HEK293 (cell line): ENCODE results near the gene TTC23.

ENCODE experiments used
- CTCF ChIA-PET: fragments of 350-600 bp; formaldehyde crosslinking; extraction: SDS; loops from one replicate; lab custom pipeline; 2021; ENCODE audit warnings: antibody characterized with exemption; lab: Yijun Ruan, JAX
- POLR2A ChIA-PET: fragments of 300-600 bp; formaldehyde crosslinking; extraction: SDS; loops from one replicate; lab custom pipeline; 2020; ENCODE audit warnings: antibody characterized with exemption, inconsistent platforms; lab: Yijun Ruan, JAX
- H3K27ac ChIP-seq: fragments of 200-500 bp; sonication (Bioruptor generic); 2 replicates; pipeline ENCODE4 v1.5.1; 2014; ENCODE audit warnings: low read depth, low read length, control low read depth, inconsistent platforms; ENCODE audit errors: extremely low read depth
- H3K36me3 ChIP-seq, 2 experiments: fragments of 200-500 bp in 1 of 2; sonication (Bioruptor generic) in 1 of 2; 1 replicate in 1 of 2; 2 replicates in 1 of 2; pipeline ENCODE4 v1.5.1; 2014 to 2017; ENCODE audit warnings: inconsistent platforms in 2 of 2, low read length in 2 of 2; ENCODE audit not compliant: control insufficient read depth in 2 of 2, insufficient read depth in 1 of 2
- H3K4me1 ChIP-seq: fragments of 200-500 bp; sonication (Bioruptor generic); 2 replicates; pipeline ENCODE4 v1.5.1; 2014; ENCODE audit warnings: mild to moderate bottlenecking, low read length, inconsistent platforms; ENCODE audit not compliant: control insufficient read depth, insufficient read depth
- H3K4me3 ChIP-seq: 2 replicates; pipeline ENCODE4 v1.5.1; 2011; ENCODE audit warnings: low read depth, mild to moderate bottlenecking, control low read depth, low read length, moderate library complexity
- H3K9me3 ChIP-seq: fragments of 200-500 bp; sonication (Bioruptor generic); 2 replicates; pipeline ENCODE4 v1.5.1; 2014; ENCODE audit warnings: low read depth, low read length, inconsistent platforms; ENCODE audit not compliant: control insufficient read depth, insufficient read depth
- FEZF1 ChIP-seq: fragments of 450-650 bp; formaldehyde crosslinking; IDR thresholded peaks from 2 replicates; pipeline ENCODE4 v1.5.1; 2016; ENCODE audit warnings: missing biosample characterization, missing genetic modification characterization
- GFI1B ChIP-seq: fragments of 450-650 bp; formaldehyde crosslinking; IDR thresholded peaks from 2 replicates; pipeline ENCODE4 v1.5.1; 2016; ENCODE audit warnings: missing biosample characterization, missing genetic modification characterization
- HOXD13 ChIP-seq: sonication (generic); formaldehyde crosslinking; IDR thresholded peaks from 2 replicates; pipeline ENCODE4 v1.8.0; 2022; ENCODE audit warnings: missing genetic modification reagents, borderline replicate concordance
- IKZF3 ChIP-seq: fragments of 450-650 bp; IDR thresholded peaks from 2 replicates; pipeline ENCODE4 v1.5.0; 2018; ENCODE audit warnings: missing biosample characterization, mild to moderate bottlenecking, missing genetic modification characterization, moderate library complexity
- KLF10 ChIP-seq: fragments of 450-650 bp; IDR thresholded peaks from 2 replicates; pipeline ENCODE4 v1.5.1; 2018; ENCODE audit warnings: missing biosample characterization, mild to moderate bottlenecking, missing genetic modification characterization
- KLF16 ChIP-seq: fragments of 450-650 bp; formaldehyde crosslinking; IDR thresholded peaks from 2 replicates; pipeline ENCODE4 v1.5.1; 2017; ENCODE audit warnings: missing biosample characterization, missing genetic modification characterization
- KLF9 ChIP-seq: fragments of 450-650 bp; formaldehyde crosslinking; IDR thresholded peaks from 2 replicates; pipeline ENCODE4 v1.5.1; 2016; ENCODE audit warnings: missing biosample characterization, missing genetic modification characterization, low read depth
- PRDM1 ChIP-seq: fragments of 450-650 bp; formaldehyde crosslinking; IDR thresholded peaks from 2 replicates; pipeline ENCODE4; 2016; ENCODE audit warnings: missing biosample characterization, missing genetic modification characterization
- REPIN1 ChIP-seq: fragments of 450-650 bp; formaldehyde crosslinking; IDR thresholded peaks from 2 replicates; pipeline ENCODE4 v1.5.1; 2017; ENCODE audit warnings: missing biosample characterization, missing genetic modification characterization, low read depth
- SCRT1 ChIP-seq: fragments of 450-650 bp; formaldehyde crosslinking; IDR thresholded peaks from 2 replicates; pipeline ENCODE4 v1.5.1; 2016; ENCODE audit warnings: missing biosample characterization, missing genetic modification characterization, borderline replicate concordance
- SCRT2 ChIP-seq: fragments of 450-650 bp; formaldehyde crosslinking; IDR thresholded peaks from 2 replicates; pipeline ENCODE4 v1.5.1; 2016; ENCODE audit warnings: missing biosample characterization, missing genetic modification characterization
- SP2 ChIP-seq: fragments of 450-650 bp; formaldehyde crosslinking; IDR thresholded peaks from 2 replicates; pipeline ENCODE4 v1.5.1; 2016; ENCODE audit warnings: missing biosample characterization, missing genetic modification characterization
- ZBTB1 ChIP-seq: fragments of 450-650 bp; formaldehyde crosslinking; IDR thresholded peaks from 2 replicates; pipeline ENCODE4 v1.5.1; 2016; ENCODE audit warnings: missing biosample characterization, missing genetic modification characterization
- ZBTB17 ChIP-seq: fragments of 450-650 bp; formaldehyde crosslinking; IDR thresholded peaks from 2 replicates; pipeline ENCODE4 v1.5.1; 2016; ENCODE audit warnings: missing biosample characterization, missing genetic modification characterization
- ZBTB20 ChIP-seq: fragments of 450-650 bp; formaldehyde crosslinking; IDR thresholded peaks from 2 replicates; pipeline ENCODE4 v1.5.1; 2016; ENCODE audit warnings: missing biosample characterization, missing genetic modification characterization
- ZEB2 ChIP-seq: fragments of 450-650 bp; formaldehyde crosslinking; IDR thresholded peaks from 2 replicates; pipeline ENCODE4 v1.5.1; 2016; ENCODE audit warnings: missing biosample characterization, missing genetic modification characterization
- ZFP69B ChIP-seq: fragments of 450-650 bp; formaldehyde crosslinking; IDR thresholded peaks from 2 replicates; pipeline ENCODE4 v1.5.1; 2016; ENCODE audit warnings: missing biosample characterization, missing genetic modification characterization
- ZNF132 ChIP-seq: fragments of 450-650 bp; formaldehyde crosslinking; IDR thresholded peaks from 2 replicates; pipeline ENCODE4 v1.5.1; 2017; ENCODE audit warnings: missing biosample characterization, missing genetic modification characterization, borderline replicate concordance
- ZNF2 ChIP-seq: fragments of 450-650 bp; formaldehyde crosslinking; IDR thresholded peaks from 2 replicates; pipeline ENCODE4 v1.5.1; 2016; ENCODE audit warnings: missing biosample characterization, missing genetic modification characterization
- ZNF394 ChIP-seq: fragments of 450-650 bp; formaldehyde crosslinking; IDR thresholded peaks from 2 replicates; pipeline ENCODE4 v1.5.1; 2016; ENCODE audit warnings: missing biosample characterization, missing genetic modification characterization, mild to moderate bottlenecking, moderate library complexity, borderline replicate concordance
- ZNF404 ChIP-seq: fragments of 450-650 bp; formaldehyde crosslinking; IDR thresholded peaks from 2 replicates; pipeline ENCODE4 v1.5.1; 2017; ENCODE audit warnings: missing biosample characterization, missing genetic modification characterization
- ZNF501 ChIP-seq: fragments of 450-650 bp; formaldehyde crosslinking; IDR thresholded peaks from 2 replicates; pipeline ENCODE4 v1.5.1; 2016; ENCODE audit warnings: missing biosample characterization, missing genetic modification characterization
- ZNF514 ChIP-seq: fragments of 450-650 bp; formaldehyde crosslinking; IDR thresholded peaks from 2 replicates; pipeline ENCODE4 v1.5.1; 2016; ENCODE audit warnings: missing biosample characterization, missing genetic modification characterization
- ZNF561 ChIP-seq: fragments of 450-650 bp; IDR thresholded peaks from 2 replicates; pipeline ENCODE4 v1.5.1; 2018; ENCODE audit warnings: missing biosample characterization, missing genetic modification characterization, borderline replicate concordance
- ZNF610 ChIP-seq: fragments of 450-650 bp; formaldehyde crosslinking; IDR thresholded peaks from 2 replicates; pipeline ENCODE4 v1.5.1; 2016; ENCODE audit warnings: missing biosample characterization, missing genetic modification characterization, borderline replicate concordance
- ZNF660 ChIP-seq: fragments of 450-650 bp; IDR thresholded peaks from 2 replicates; pipeline ENCODE4 v1.5.1; 2018; ENCODE audit warnings: missing biosample characterization, mild to moderate bottlenecking, missing genetic modification characterization
- ZNF76 ChIP-seq: fragments of 450-650 bp; formaldehyde crosslinking; IDR thresholded peaks from 2 replicates; pipeline ENCODE4; 2016; ENCODE audit warnings: low read depth, missing biosample characterization, missing genetic modification characterization, borderline replicate concordance
- TF ChIP-seq, protein P1 (sequence below): fragments of 450-650 bp; formaldehyde crosslinking; IDR thresholded peaks from 2 replicates; pipeline ENCODE4 v1.5.1; 2017; ENCODE audit warnings: missing biosample characterization, missing genetic modification characterization
- TF ChIP-seq, protein P2 (sequence below): fragments of 450-650 bp; formaldehyde crosslinking; IDR thresholded peaks from 2 replicates; pipeline ENCODE4 v1.5.1; 2016; ENCODE audit warnings: missing biosample characterization, missing genetic modification characterization
- TF ChIP-seq, protein P3 (sequence below): fragments of 450-650 bp; formaldehyde crosslinking; IDR thresholded peaks from 2 replicates; pipeline ENCODE4 v1.5.1; 2016; ENCODE audit warnings: missing biosample characterization, missing genetic modification characterization
- TF ChIP-seq, protein P4 (sequence below): fragments of 450-650 bp; formaldehyde crosslinking; IDR thresholded peaks from 2 replicates; pipeline ENCODE4 v1.5.1; 2016; ENCODE audit warnings: missing biosample characterization, missing genetic modification characterization, low read depth

The TTC23 gene, protein sequence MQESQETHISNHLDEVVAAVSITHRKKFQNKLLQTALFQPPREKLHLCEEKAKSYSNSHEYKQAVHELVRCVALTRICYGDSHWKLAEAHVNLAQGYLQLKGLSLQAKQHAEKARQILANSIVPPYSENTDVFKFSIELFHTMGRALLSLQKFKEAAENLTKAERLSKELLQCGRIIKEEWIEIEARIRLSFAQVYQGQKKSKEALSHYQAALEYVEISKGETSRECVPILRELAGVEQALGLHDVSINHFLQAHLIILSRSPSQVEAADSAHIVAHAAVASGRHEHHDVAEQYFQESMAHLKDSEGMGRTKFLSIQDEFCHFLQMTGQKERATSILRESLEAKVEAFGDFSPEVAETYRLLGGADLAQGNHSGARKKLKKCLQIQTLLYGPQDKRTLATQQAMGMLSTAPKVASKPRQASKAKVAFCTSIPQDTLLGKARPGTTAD

DNA sequence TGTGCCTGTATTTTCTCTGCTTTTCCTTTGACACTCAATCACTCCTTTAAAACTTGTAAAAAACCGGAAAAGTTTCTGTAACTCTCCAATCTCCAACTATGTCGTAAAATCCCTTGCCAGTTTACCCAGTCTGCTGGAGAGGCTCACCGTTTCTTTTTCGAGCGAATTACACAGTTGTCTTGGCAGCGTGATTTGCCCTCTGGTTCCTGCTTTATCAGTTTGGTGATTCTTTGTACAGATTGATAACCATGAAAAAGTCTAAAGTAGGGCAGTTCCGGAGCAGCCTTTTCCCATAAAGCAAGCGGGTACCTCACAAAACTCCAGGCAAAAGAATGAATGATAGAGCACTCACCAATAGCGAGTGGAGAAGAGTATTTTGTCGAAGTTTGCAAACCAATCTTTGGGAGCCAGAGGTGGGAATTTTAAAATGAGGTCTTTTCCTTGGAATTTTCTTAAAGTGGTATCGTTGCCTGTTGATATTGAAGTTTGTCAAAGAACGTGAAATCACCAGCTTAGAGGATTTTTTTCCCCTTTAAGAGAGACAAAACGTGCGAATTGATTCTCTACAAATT is at the start of gene TTC23:
TTC23 (minus strand) TSS at position 312 of the 572 bp plus-strand sequence. CDS start 20,869 bp downstream, outside the sequence.
- Histone ChIP-seq H3K36me3 (peaks cover 3 to 8% of the 10 kb centered on the region in 2 experiments), H3K9me3 (no peaks in the 10 kb centered on the region), H3K27ac (peak within 1 kb of the TSS; percentile 93), H3K4me1 (peaks cover 18% of the 10 kb centered on the region; the same call in 1 of the 2 replicates), H3K4me3 (peak within 1 kb of the TSS; percentile 80)
- ChIA-PET CTCF (no interaction called here), POLR2A (interaction anchor here (1.1 kb wide), 1 partner anchor 74 kb away, joined by 3 read pairs; no protein-coding TSS in a partner anchor)
- TF ChIP-seq, protein P1, sequence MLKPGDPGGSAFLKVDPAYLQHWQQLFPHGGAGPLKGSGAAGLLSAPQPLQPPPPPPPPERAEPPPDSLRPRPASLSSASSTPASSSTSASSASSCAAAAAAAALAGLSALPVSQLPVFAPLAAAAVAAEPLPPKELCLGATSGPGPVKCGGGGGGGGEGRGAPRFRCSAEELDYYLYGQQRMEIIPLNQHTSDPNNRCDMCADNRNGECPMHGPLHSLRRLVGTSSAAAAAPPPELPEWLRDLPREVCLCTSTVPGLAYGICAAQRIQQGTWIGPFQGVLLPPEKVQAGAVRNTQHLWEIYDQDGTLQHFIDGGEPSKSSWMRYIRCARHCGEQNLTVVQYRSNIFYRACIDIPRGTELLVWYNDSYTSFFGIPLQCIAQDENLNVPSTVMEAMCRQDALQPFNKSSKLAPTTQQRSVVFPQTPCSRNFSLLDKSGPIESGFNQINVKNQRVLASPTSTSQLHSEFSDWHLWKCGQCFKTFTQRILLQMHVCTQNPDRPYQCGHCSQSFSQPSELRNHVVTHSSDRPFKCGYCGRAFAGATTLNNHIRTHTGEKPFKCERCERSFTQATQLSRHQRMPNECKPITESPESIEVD (tag by site-specific recombination), result peak; percentile 92
- TF ChIP-seq ZNF501 (tag by site-specific recombination) (peak; percentile 58; the same call in 1 of the 2 replicates), PRDM1 (tag by site-specific recombination) (peak; percentile 88), SCRT1 (peak; percentile 21; the same call in 1 of the 2 replicates), ZNF610 (tag by site-specific recombination) (no peak), ZBTB1 (tag by site-specific recombination) (no peak), ZNF660 (tag by site-specific recombination) (peak; percentile 98), ZBTB20 (0 out of 2 replicates have a peak, but pooled peaks have one; percentile 25), KLF10 (tag by site-specific recombination) (no peak), SCRT2 (tag by site-specific recombination) (peak; percentile 95), IKZF3 (tag by site-specific recombination) (peak; percentile 94), KLF16 (tag by site-specific recombination) (no peak), FEZF1 (tag by site-specific recombination) (peak; percentile 17; the same call in 1 of the 2 replicates), GFI1B (tag by site-specific recombination) (peak; percentile 91), ZNF561 (0 out of 2 replicates have a peak, but pooled peaks have one; percentile 73), KLF9 (tag by site-specific recombination) (no peak), ZBTB17 (peak; percentile 85), HOXD13 (CRISPR knock-in tag) (peak; percentile 21; the same call in 1 of the 2 replicates), ZNF394 (tag by site-specific recombination) (peak; percentile 45; the same call in 1 of the 2 replicates), ZNF514 (tag by site-specific recombination) (no peak), REPIN1 (no peak), ZNF404 (tag by site-specific recombination) (no peak), ZNF132 (tag by site-specific recombination) (no peak), SP2 (tag by site-specific recombination) (peak; percentile 69), ZNF76 (tag by site-specific recombination) (peak; percentile 75), ZEB2 (tag by site-specific recombination) (0 out of 2 replicates have a peak, but pooled peaks have one; percentile 41), ZNF2 (peak; percentile 43; the same call in 1 of the 2 replicates), ZFP69B (tag by site-specific recombination) (peak; percentile 99)
- TF ChIP-seq, protein P2, sequence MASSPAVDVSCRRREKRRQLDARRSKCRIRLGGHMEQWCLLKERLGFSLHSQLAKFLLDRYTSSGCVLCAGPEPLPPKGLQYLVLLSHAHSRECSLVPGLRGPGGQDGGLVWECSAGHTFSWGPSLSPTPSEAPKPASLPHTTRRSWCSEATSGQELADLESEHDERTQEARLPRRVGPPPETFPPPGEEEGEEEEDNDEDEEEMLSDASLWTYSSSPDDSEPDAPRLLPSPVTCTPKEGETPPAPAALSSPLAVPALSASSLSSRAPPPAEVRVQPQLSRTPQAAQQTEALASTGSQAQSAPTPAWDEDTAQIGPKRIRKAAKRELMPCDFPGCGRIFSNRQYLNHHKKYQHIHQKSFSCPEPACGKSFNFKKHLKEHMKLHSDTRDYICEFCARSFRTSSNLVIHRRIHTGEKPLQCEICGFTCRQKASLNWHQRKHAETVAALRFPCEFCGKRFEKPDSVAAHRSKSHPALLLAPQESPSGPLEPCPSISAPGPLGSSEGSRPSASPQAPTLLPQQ (tag by site-specific recombination), result peak; percentile 100
- TF ChIP-seq, protein P3, sequence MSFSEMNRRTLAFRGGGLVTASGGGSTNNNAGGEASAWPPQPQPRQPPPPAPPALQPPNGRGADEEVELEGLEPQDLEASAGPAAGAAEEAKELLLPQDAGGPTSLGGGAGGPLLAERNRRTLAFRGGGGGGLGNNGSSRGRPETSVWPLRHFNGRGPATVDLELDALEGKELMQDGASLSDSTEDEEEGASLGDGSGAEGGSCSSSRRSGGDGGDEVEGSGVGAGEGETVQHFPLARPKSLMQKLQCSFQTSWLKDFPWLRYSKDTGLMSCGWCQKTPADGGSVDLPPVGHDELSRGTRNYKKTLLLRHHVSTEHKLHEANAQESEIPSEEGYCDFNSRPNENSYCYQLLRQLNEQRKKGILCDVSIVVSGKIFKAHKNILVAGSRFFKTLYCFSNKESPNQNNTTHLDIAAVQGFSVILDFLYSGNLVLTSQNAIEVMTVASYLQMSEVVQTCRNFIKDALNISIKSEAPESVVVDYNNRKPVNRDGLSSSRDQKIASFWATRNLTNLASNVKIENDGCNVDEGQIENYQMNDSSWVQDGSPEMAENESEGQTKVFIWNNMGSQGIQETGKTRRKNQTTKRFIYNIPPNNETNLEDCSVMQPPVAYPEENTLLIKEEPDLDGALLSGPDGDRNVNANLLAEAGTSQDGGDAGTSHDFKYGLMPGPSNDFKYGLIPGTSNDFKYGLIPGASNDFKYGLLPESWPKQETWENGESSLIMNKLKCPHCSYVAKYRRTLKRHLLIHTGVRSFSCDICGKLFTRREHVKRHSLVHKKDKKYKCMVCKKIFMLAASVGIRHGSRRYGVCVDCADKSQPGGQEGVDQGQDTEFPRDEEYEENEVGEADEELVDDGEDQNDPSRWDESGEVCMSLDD, result no peak
- TF ChIP-seq, protein P4, sequence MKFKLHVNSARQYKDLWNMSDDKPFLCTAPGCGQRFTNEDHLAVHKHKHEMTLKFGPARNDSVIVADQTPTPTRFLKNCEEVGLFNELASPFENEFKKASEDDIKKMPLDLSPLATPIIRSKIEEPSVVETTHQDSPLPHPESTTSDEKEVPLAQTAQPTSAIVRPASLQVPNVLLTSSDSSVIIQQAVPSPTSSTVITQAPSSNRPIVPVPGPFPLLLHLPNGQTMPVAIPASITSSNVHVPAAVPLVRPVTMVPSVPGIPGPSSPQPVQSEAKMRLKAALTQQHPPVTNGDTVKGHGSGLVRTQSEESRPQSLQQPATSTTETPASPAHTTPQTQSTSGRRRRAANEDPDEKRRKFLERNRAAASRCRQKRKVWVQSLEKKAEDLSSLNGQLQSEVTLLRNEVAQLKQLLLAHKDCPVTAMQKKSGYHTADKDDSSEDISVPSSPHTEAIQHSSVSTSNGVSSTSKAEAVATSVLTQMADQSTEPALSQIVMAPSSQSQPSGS (tag by site-specific recombination), result no peak
